Tongue (tissue), 2 donors: Measurements from ENCODE around the gene MED8. TPM values are rescaled to one million over a fixed set of nuclear protein-coding genes. Genes with fewer than 3 reads are reported as not detected.

Experiments used
- DNase-seq: peaks from one replicate; pipeline ENCODE4 v3.0.0-alpha.2; 2015
- total RNA-seq: library from RNA; depleted of rRNA; stranded (reverse); fragments of >200 nt; gene quantifications from one replicate; pipeline ENCODE4 v1.2.3, GENCODE V29; 2014

Gene MED8
- total RNA-seq, 1 donor from 2014 or later = 26.0 TPM

GRCh38 chr1:43334453-43335205, 55.0 kb downstream of the MED8 start:
- DNase-seq = no peak

Other genes starting within 250 kb of the MED8 start
- gene EBNA1BP2, start 217.5 kb downstream of the MED8 start, total RNA-seq = 28.9 TPM
- 0.51 TPM for gene CFAP57, start 217.5 kb downstream of the MED8 start, total RNA-seq
- 0.92 TPM for gene TMEM125, start 119.8 kb downstream of the MED8 start, total RNA-seq
- 1.0 TPM for gene C1orf210, start 104.2 kb downstream of the MED8 start, total RNA-seq
- gene TIE1, start 88.8 kb downstream of the MED8 start, total RNA-seq = 62.3 TPM
- not detected for gene MPL, start 52.0 kb downstream of the MED8 start, total RNA-seq
- gene CDC20, start 30.8 kb downstream of the MED8 start, total RNA-seq = 14.1 TPM
- gene ELOVL1, start 21.8 kb downstream of the MED8 start, total RNA-seq = 9.6 TPM
- 25.5 TPM for gene SZT2, start 99 bp upstream of the MED8 start, total RNA-seq
- gene HYI, start 64.1 kb upstream of the MED8 start, total RNA-seq = 17.5 TPM
- gene PTPRF, start 141.1 kb upstream of the MED8 start, total RNA-seq = 74.5 TPM